Neural crest cell (in vitro differentiated cells): ENCODE results near the gene NTN1. TPM values are rescaled to one million over a fixed set of nuclear protein-coding genes. Genes with fewer than 3 reads are reported as not detected.
A peak's percentile ranks its signal among the peaks of the same experiment; 100 is the strongest.

Source experiments
- DNase-seq: peaks from one replicate; pipeline ENCODE4 v3.0.0; 2021; ENCODE audit warnings: low read depth, mixed read lengths, low spot score
- H3K27ac Mint-ChIP-seq: one replicate; pipeline ENCODE4 v1.8.0; 2021; ENCODE audit warnings: mild to moderate bottlenecking, mixed read lengths; ENCODE audit not compliant: unreplicated experiment
- H3K27me3 Mint-ChIP-seq: 2 replicates; pipeline ENCODE4 v1.8.0; 2021; ENCODE audit warnings: low read depth, mild to moderate bottlenecking, mixed read lengths
- H3K36me3 Mint-ChIP-seq: 2 replicates; pipeline ENCODE4 v1.8.0; 2021; ENCODE audit warnings: low read depth, mild to moderate bottlenecking, mixed read lengths
- H3K4me1 Mint-ChIP-seq: 2 replicates; pipeline ENCODE4 v1.8.0; 2021; ENCODE audit warnings: mixed read lengths
- H3K4me3 Mint-ChIP-seq: one replicate; pipeline ENCODE4 v1.8.0; 2021; ENCODE audit warnings: mild to moderate bottlenecking, mixed read lengths
- H3K9me3 Mint-ChIP-seq: 2 replicates; pipeline ENCODE4 v1.8.0; 2021; ENCODE audit warnings: mixed read lengths
- total RNA-seq: library from RNA; stranded (reverse); gene quantifications from 2 replicates; pipeline ENCODE4 v1.2.1, GENCODE V29; 2021
- TF ChIP-seq, protein P1 (sequence below): fragments of 200-600 bp; sonication (generic); conservative IDR thresholded peaks from 2 replicates; pipeline ENCODE4 v1.5.0; 2021; ENCODE audit warnings: antibody characterized with exemption, mild to moderate bottlenecking

Gene NTN1
- total RNA-seq, 1 donor from 2014 or later = 10.1 TPM

DNA sequence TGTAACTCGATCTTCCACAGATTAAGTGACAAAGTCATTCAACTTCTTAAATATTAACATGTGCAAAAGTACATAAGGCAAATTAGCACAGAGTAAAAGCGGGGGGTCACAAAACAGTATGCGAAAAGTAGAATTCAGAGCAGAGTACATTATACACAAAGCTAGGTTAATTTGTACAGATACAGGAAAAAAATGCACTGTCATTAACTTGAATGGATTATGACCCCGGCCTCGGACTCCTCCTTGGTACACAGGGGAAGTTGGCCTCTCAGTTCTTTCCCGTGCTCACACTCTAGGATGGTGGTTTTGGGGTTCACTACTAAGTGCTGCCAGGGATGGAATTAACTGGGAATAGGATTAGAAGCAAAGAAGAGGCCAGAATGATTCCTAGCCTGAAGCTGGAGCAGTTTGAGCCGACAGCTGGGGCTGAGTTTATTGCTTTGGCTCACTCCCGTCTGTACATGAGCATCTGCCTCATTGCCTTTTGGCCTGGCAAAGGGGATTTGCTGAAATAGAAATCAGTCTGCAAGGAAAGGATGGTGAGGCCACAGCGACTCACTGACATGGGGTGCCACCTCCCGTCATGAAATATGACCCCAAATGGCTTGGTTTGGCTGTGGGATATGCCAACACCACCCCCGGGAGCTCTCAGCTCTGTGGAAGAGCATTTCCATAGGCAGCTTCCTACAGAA, 23.6 kb downstream of the NTN1 start:
- no peaks in the 10 kb centered on the region for H3K4me1 Mint-ChIP-seq
- H3K36me3 Mint-ChIP-seq = peaks cover 16% of the 10 kb centered on the region
- no peak overlapping the region for H3K27ac Mint-ChIP-seq
- TF ChIP-seq, protein P1, sequence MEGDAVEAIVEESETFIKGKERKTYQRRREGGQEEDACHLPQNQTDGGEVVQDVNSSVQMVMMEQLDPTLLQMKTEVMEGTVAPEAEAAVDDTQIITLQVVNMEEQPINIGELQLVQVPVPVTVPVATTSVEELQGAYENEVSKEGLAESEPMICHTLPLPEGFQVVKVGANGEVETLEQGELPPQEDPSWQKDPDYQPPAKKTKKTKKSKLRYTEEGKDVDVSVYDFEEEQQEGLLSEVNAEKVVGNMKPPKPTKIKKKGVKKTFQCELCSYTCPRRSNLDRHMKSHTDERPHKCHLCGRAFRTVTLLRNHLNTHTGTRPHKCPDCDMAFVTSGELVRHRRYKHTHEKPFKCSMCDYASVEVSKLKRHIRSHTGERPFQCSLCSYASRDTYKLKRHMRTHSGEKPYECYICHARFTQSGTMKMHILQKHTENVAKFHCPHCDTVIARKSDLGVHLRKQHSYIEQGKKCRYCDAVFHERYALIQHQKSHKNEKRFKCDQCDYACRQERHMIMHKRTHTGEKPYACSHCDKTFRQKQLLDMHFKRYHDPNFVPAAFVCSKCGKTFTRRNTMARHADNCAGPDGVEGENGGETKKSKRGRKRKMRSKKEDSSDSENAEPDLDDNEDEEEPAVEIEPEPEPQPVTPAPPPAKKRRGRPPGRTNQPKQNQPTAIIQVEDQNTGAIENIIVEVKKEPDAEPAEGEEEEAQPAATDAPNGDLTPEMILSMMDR = no peak
- H3K27me3 Mint-ChIP-seq = no peaks in the 10 kb centered on the region
- DNase-seq = no peak
- no peak overlapping the region for H3K4me3 Mint-ChIP-seq
- H3K9me3 Mint-ChIP-seq = peaks cover 6% of the 10 kb centered on the region

GRCh38 chr17:9050801-9051401, 29.6 kb downstream of the NTN1 start:
- Mint-ChIP-seq H3K36me3 (peaks cover 7% of the 10 kb centered on the region), H3K9me3 (no peaks in the 10 kb centered on the region), H3K27ac (peak overlapping the region; percentile 66), H3K4me1 (peaks cover 22% of the 10 kb centered on the region), H3K4me3 (no peak overlapping the region), H3K27me3 (peaks cover 11% of the 10 kb centered on the region)
- TF ChIP-seq, protein P1 = no peak
- DNase-seq = no peak

DNA sequence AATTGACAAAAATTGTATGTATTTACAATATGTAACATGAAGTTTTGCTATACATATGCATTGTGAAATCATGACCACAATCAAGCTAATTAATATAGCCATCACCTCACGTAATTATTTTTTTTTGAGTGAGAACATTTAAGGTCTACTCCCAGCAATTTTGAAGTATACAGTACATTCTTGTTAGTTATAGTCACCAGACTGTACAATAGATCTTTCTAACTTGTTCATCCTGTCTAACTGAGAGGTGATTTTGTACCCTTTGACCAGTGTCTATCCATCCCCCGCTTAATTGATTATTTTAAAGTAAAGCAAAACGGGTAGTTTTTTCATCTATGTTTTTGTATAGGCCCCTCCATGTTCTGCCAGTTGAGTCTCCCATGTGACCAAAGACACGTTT, 30.3 kb downstream of the NTN1 start:
- TF ChIP-seq, protein P1 = no peak
- peaks cover 5% of the 10 kb centered on the region for H3K36me3 Mint-ChIP-seq
- H3K27ac Mint-ChIP-seq = no peak overlapping the region
- H3K27me3 Mint-ChIP-seq = peaks cover 11% of the 10 kb centered on the region
- no peaks in the 10 kb centered on the region for H3K9me3 Mint-ChIP-seq
- no peak for DNase-seq
- H3K4me1 Mint-ChIP-seq = peaks cover 24% of the 10 kb centered on the region
- H3K4me3 Mint-ChIP-seq = no peak overlapping the region

DNA sequence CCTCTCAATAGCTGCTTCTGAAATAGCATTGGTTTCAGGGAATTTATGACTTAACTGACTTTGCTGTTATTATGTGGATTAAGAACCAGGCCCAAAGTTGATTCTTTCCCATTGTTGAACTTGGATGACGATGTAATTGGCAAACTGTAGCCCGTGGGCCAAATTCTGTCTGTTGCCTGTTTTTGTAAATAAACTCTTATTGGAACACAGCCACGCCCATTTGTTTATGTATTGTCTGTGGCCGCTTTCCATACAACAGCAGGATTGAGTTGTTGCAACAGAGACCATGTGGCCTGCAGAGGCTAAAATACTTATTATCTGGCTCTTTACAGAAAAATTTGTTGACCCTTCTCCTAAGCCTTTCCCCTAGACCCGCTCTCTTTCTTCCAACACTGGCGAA, 31.6 kb downstream of the NTN1 start:
- H3K4me3 Mint-ChIP-seq = no peak overlapping the region
- peaks cover 11% of the 10 kb centered on the region for H3K27me3 Mint-ChIP-seq
- no peaks in the 10 kb centered on the region for H3K36me3 Mint-ChIP-seq
- no peaks in the 10 kb centered on the region for H3K9me3 Mint-ChIP-seq
- peaks cover 34% of the 10 kb centered on the region for H3K4me1 Mint-ChIP-seq
- H3K27ac Mint-ChIP-seq = no peak overlapping the region
- DNase-seq = no peak
- TF ChIP-seq, protein P1 = no peak

DNA sequence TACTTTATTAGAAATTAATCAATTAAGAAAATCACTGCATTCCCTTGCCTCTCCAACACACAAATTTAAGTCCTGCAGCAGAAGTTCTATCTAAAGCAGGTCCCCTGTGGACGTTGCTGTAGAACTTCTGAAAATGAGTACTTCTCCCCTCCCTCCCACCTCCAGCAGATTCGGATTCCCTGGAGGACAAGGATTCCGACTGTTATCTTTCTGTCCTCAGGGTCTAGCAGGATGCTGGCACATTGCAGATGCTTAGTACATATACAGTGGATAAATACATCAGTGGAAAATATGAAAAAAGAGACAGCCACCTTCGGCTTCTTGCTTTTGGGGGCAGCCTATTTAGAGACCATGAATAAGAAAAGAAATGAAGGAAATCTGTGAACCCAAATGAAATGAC, 32.1 kb downstream of the NTN1 start:
- peaks cover 34% of the 10 kb centered on the region for H3K4me1 Mint-ChIP-seq

More for the DNA sequence above, 32.1 kb downstream of the NTN1 start:
- TF ChIP-seq, protein P1 = no peak
- no peak overlapping the region for H3K4me3 Mint-ChIP-seq
- no peak for DNase-seq
- no peaks in the 10 kb centered on the region for H3K36me3 Mint-ChIP-seq
- H3K9me3 Mint-ChIP-seq = no peaks in the 10 kb centered on the region
- peaks cover 11% of the 10 kb centered on the region for H3K27me3 Mint-ChIP-seq
- H3K27ac Mint-ChIP-seq = no peak overlapping the region
